C4-2B (cell line): ENCODE data around the gene SLC39A11.
A peak's percentile ranks its signal among the peaks of the same experiment; 100 is the strongest.

Source experiments
- H3K27ac ChIP-seq: fragments of 450-650 bp; 2 replicates; pipeline ENCODE4 v1.5.1; 2017
- ZFX ChIP-seq: fragments of 450-650 bp; IDR thresholded peaks from 2 replicates; pipeline ENCODE4 v1.6.1; 2017
- TF ChIP-seq, protein P1 (sequence below): fragments of 450-650 bp; conservative IDR thresholded peaks from 2 replicates; pipeline ENCODE4 v1.5.1; 2017; ENCODE audit warnings: mild to moderate bottlenecking

SLC39A11 gene

GRCh38 chr17:72671016-72671415 is 421.5 kb downstream of the SLC39A11 start:
- TF ChIP-seq, protein P1, sequence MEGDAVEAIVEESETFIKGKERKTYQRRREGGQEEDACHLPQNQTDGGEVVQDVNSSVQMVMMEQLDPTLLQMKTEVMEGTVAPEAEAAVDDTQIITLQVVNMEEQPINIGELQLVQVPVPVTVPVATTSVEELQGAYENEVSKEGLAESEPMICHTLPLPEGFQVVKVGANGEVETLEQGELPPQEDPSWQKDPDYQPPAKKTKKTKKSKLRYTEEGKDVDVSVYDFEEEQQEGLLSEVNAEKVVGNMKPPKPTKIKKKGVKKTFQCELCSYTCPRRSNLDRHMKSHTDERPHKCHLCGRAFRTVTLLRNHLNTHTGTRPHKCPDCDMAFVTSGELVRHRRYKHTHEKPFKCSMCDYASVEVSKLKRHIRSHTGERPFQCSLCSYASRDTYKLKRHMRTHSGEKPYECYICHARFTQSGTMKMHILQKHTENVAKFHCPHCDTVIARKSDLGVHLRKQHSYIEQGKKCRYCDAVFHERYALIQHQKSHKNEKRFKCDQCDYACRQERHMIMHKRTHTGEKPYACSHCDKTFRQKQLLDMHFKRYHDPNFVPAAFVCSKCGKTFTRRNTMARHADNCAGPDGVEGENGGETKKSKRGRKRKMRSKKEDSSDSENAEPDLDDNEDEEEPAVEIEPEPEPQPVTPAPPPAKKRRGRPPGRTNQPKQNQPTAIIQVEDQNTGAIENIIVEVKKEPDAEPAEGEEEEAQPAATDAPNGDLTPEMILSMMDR, result no peak
- no peak for TF ChIP-seq ZFX
- no peak overlapping the region for H3K27ac ChIP-seq

DNA sequence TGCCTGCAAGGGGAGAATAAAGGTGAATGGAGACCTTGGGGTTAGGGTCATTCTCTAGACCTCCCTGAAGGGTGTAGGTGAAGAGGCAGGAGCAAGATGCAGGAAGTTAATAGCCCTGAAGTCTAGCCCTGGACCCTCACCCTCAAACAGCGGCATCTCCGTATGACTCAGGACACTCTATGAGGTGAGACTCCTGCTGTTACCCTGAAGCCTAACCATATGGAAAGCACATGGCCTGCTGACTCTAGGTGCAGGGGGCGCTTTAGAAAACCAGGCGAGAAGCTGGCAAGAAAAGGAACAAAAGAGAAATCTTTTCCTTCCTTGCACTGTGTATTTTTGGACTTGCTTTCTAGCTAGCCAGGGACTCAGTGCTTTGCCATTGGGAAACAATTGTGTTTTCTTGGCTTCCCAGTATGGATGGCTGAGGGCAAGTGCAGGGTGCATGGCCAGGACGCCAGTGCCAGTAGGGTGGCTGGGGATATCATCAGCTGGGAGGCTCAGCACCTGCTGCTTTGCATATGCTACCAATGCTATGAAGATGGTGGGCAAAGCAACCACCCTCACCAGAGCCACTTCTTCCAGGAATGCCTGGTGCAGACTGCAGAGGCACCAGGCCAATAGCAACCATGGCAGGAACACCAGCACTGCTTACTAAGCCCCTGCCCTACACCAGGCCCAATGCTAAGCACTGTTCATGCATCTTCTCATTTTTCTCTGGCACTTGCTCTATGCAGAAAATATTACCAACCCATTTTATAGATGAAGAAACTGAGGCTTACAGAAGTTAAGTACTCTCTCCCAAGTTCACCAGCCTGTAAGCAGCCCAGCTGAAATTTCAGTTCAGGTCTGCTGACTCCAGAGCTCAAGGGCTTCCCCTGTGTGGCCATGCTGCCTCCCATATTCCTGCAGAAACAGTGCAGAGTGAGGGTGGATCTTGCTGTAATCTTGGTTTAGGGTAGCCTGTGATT is 425.1 kb downstream of the SLC39A11 start:
- H3K27ac ChIP-seq, result no peak overlapping the region
- TF ChIP-seq, protein P1, result no peak
- no peak for TF ChIP-seq ZFX

- peak overlapping the region; percentile 27; the same call in 1 of the 2 replicates for H3K27ac ChIP-seq
- TF ChIP-seq, protein P1, result no peak
- TF ChIP-seq ZFX, result no peak
These were observed 426.3 kb downstream of the SLC39A11 start for GRCh38 chr17:72665852-72666851.

DNA sequence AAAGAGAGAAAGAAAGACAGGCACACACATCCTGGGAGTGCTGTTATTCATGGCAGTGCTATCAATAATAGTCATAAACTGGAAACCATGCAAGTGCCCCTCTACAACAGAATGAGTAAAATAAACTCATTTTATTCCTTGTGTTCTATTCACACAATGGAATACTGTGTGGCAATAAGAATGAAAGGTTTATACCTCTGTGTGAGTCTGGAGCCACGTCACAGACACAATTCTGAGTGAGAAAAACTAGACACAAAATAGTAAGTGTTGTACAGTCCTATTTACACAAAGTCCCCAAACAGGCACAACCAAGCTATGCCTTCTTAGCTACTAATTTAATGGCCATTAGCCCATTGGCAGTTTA is 429.7 kb downstream of the SLC39A11 start:
- TF ChIP-seq, protein P1, result no peak
- TF ChIP-seq ZFX, result no peak

GRCh38 chr17:72661945-72662826 is 430.3 kb downstream of the SLC39A11 start:
- no peak overlapping the region for H3K27ac ChIP-seq
- TF ChIP-seq ZFX, result no peak
- TF ChIP-seq, protein P1, result no peak

More for the DNA sequence above, 429.7 kb downstream of the SLC39A11 start:
- H3K27ac ChIP-seq, result no peak overlapping the region

GRCh38 chr17:72661116-72661944 is 431.2 kb downstream of the SLC39A11 start:
- no peak overlapping the region for H3K27ac ChIP-seq
- no peak for TF ChIP-seq ZFX
- TF ChIP-seq, protein P1, result peak; percentile 37
